Measurements from ENCODE around the gene C1GALT1C1. TPM values are rescaled to one million over a fixed set of nuclear protein-coding genes. Genes with fewer than 3 reads are reported as not detected.
"Not testable (repeated sequence)": the region's sequence is repeated elsewhere in the genome, so short reads cannot be mapped to it uniquely, and the experiment has no call there.

Gene C1GALT1C1
- total RNA-seq, 1 experiment from 2014 or later = 25.0 TPM

GRCh38 chrX:120671963-120672362 is 42.1 kb upstream of the C1GALT1C1 start:
- BruUV-seq (replicated peaks) = no TSS peak
- CTCF ChIA-PET = interaction anchor here (0.6 kb wide), 1 partner anchor 180 kb away, joined by 3 read pairs; no protein-coding TSS in a partner anchor
- DNase-seq = no peak
- intact Hi-C loops (cut with micrococcal nuclease; ENCODE audit: unreplicated experiment) = loop anchor here (5.0 kb wide), 1 partner anchor 100 kb away; no protein-coding TSS in a partner anchor
- no peak overlapping the region for H3K4me3 Mint-ChIP-seq (ENCODE audit: low read depth, unreplicated experiment)
- peaks cover 25% of the 10 kb centered on the region for H3K4me1 Mint-ChIP-seq (ENCODE audit: low read depth, unreplicated experiment)
- H3K9me3 Mint-ChIP-seq (ENCODE audit: low read depth, unreplicated experiment) = no peaks in the 10 kb centered on the region
- TF ChIP-seq CTCF (IDR thresholded peaks at IDR 0.05; ENCODE audit: unreplicated experiment) = no peak
- H3K27ac Mint-ChIP-seq (ENCODE audit: unreplicated experiment) = peak overlapping the region; percentile 79
- peaks cover 7% of the 10 kb centered on the region for H3K36me3 Mint-ChIP-seq (ENCODE audit: insufficient read depth, unreplicated experiment)
- no peaks in the 10 kb centered on the region for H3K27me3 Mint-ChIP-seq (ENCODE audit: unreplicated experiment)

GRCh38 chrX:120668357-120668756 is 38.5 kb upstream of the C1GALT1C1 start:
- CTCF ChIA-PET = no interaction called here
- Mint-ChIP-seq H3K36me3 (ENCODE audit: insufficient read depth, unreplicated experiment) (peaks cover 6% of the 10 kb centered on the region), H3K27ac (ENCODE audit: unreplicated experiment) (no peak overlapping the region), H3K27me3 (ENCODE audit: unreplicated experiment) (no peaks in the 10 kb centered on the region), H3K4me1 (ENCODE audit: low read depth, unreplicated experiment) (peaks cover 29% of the 10 kb centered on the region), H3K4me3 (ENCODE audit: low read depth, unreplicated experiment) (no peak overlapping the region), H3K9me3 (ENCODE audit: low read depth, unreplicated experiment) (no peaks in the 10 kb centered on the region)
- no peak for DNase-seq
- intact Hi-C loops (cut with micrococcal nuclease; ENCODE audit: unreplicated experiment) = no loop called here
- BruUV-seq (replicated peaks) = no TSS peak
- no peak for TF ChIP-seq CTCF (IDR thresholded peaks at IDR 0.05; ENCODE audit: unreplicated experiment)

- H3K36me3 Mint-ChIP-seq (ENCODE audit: insufficient read depth, unreplicated experiment); H3K9me3 Mint-ChIP-seq (ENCODE audit: low read depth, unreplicated experiment); BruUV-seq (replicated peaks); DNase-seq; H3K27me3 Mint-ChIP-seq (ENCODE audit: unreplicated experiment); CTCF ChIA-PET; H3K27ac Mint-ChIP-seq (ENCODE audit: unreplicated experiment); H3K4me3 Mint-ChIP-seq (ENCODE audit: low read depth, unreplicated experiment); H3K4me1 Mint-ChIP-seq (ENCODE audit: low read depth, unreplicated experiment): not testable (repeated sequence)
- intact Hi-C loops (cut with micrococcal nuclease; ENCODE audit: unreplicated experiment) = loop anchor here (1.0 kb wide), 2 partner anchors 150 to 166 kb away; no protein-coding TSS in a partner anchor
Measured at GRCh38 chrX:120664535-120664934, 34.7 kb upstream of the C1GALT1C1 start.

- no peak for DNase-seq
- Mint-ChIP-seq H3K27ac (ENCODE audit: unreplicated experiment) (no peak overlapping the region), H3K4me1 (ENCODE audit: low read depth, unreplicated experiment) (peaks cover 8% of the 10 kb centered on the region), H3K9me3 (ENCODE audit: low read depth, unreplicated experiment) (no peaks in the 10 kb centered on the region), H3K27me3 (ENCODE audit: unreplicated experiment) (no peaks in the 10 kb centered on the region), H3K4me3 (ENCODE audit: low read depth, unreplicated experiment) (no peak overlapping the region), H3K36me3 (ENCODE audit: insufficient read depth, unreplicated experiment) (no peaks in the 10 kb centered on the region)
- BruUV-seq (replicated peaks) = no TSS peak
- no peak for TF ChIP-seq CTCF (IDR thresholded peaks at IDR 0.05; ENCODE audit: unreplicated experiment)
- intact Hi-C loops (cut with micrococcal nuclease; ENCODE audit: unreplicated experiment) = loop anchor here (1.0 kb wide), 2 partner anchors 150 to 166 kb away; no protein-coding TSS in a partner anchor
- CTCF ChIA-PET = no interaction called here
Measured at GRCh38 chrX:120664081-120664480, 34.2 kb upstream of the C1GALT1C1 start.

GRCh38 chrX:120662662-120663061 is 32.8 kb upstream of the C1GALT1C1 start:
- Mint-ChIP-seq H3K27me3 (ENCODE audit: unreplicated experiment) (no peaks in the 10 kb centered on the region), H3K4me1 (ENCODE audit: low read depth, unreplicated experiment) (peaks cover 8% of the 10 kb centered on the region), H3K36me3 (ENCODE audit: insufficient read depth, unreplicated experiment) (no peaks in the 10 kb centered on the region), H3K27ac (ENCODE audit: unreplicated experiment) (no peak overlapping the region), H3K9me3 (ENCODE audit: low read depth, unreplicated experiment) (no peaks in the 10 kb centered on the region), H3K4me3 (ENCODE audit: low read depth, unreplicated experiment) (no peak overlapping the region)
- no peak for DNase-seq
- BruUV-seq (replicated peaks) = no TSS peak
- TF ChIP-seq CTCF (IDR thresholded peaks at IDR 0.05; ENCODE audit: unreplicated experiment) = no peak
- CTCF ChIA-PET = interaction anchor here (1.0 kb wide), 1 partner anchor 346 kb away, joined by 3 read pairs; no protein-coding TSS in a partner anchor
- intact Hi-C loops (cut with micrococcal nuclease; ENCODE audit: unreplicated experiment) = no loop called here

Measured in Calu3 (cell line).